Right hindlimb (tissue), 1 donor: ENCODE data around the gene SPATA32.
"Not testable (repeated sequence)": the region's sequence is repeated elsewhere in the genome, so short reads cannot be mapped to it uniquely, and the experiment has no call there.

Experiments
- DNase-seq: peaks from one replicate; pipeline ENCODE4 v3.0.0-alpha.2; 2018

SPATA32 gene

GRCh38 chr17:45270828-45271418 lies 9.0 kb upstream of the SPATA32 start:
- DNase-seq, result no peak

- no peak for DNase-seq
Measured at GRCh38 chr17:45269912-45270311, 8.0 kb upstream of the SPATA32 start.

- DNase-seq, result no peak
Measured at GRCh38 chr17:45267436-45268055, 5.7 kb upstream of the SPATA32 start.

GRCh38 chr17:45266372-45266926 lies 4.6 kb upstream of the SPATA32 start:
- DNase-seq, result no peak

GRCh38 chr17:45265821-45266220 lies 3.9 kb upstream of the SPATA32 start:
- DNase-seq, result no peak

GRCh38 chr17:45264988-45265387 lies 3.1 kb upstream of the SPATA32 start:
- no peak for DNase-seq

GRCh38 chr17:45264430-45264829 lies 2.5 kb upstream of the SPATA32 start:
- DNase-seq, result no peak

- DNase-seq, result no peak
Measured at GRCh38 chr17:45263477-45263860, 1.6 kb upstream of the SPATA32 start.

GRCh38 chr17:45262516-45263476 lies 902 bp upstream of the SPATA32 start:
- no peak for DNase-seq

- no peak for DNase-seq
Measured at GRCh38 chr17:45260204-45260783, 1.6 kb downstream of the SPATA32 start.

- DNase-seq, result no peak
Measured at GRCh38 chr17:45258981-45259380, 2.9 kb downstream of the SPATA32 start.

GRCh38 chr17:45257115-45257514 lies 4.8 kb downstream of the SPATA32 start:
- no peak for DNase-seq

GRCh38 chr17:45256114-45256966 lies 5.6 kb downstream of the SPATA32 start:
- DNase-seq, result no peak

- DNase-seq, result no peak
Measured at GRCh38 chr17:45255358-45255757, 6.5 kb downstream of the SPATA32 start.

- DNase-seq, result no peak
Measured at GRCh38 chr17:45253879-45254278, 8.0 kb downstream of the SPATA32 start.

- DNase-seq, result not testable (repeated sequence)
Measured at GRCh38 chr17:45253237-45253636, 8.7 kb downstream of the SPATA32 start.

GRCh38 chr17:45251931-45252330 lies 10.0 kb downstream of the SPATA32 start:
- DNase-seq, result no peak

- no peak for DNase-seq
Measured at GRCh38 chr17:45248132-45248957, 13.5 kb downstream of the SPATA32 start.

GRCh38 chr17:45247429-45248131 lies 14.3 kb downstream of the SPATA32 start:
- DNase-seq, result peak; percentile 71

GRCh38 chr17:45246861-45247428 lies 14.9 kb downstream of the SPATA32 start:
- DNase-seq, result peak; percentile 57
